GM10266 (cell line): ENCODE data around the gene MAN1C1.

Source experiments
- DNase-seq: peaks from one replicate; pipeline ENCODE4 v3.0.0; 2012; ENCODE audit errors: extremely low spot score
- TF ChIP-seq, protein P1 (sequence below): IDR thresholded peaks from 2 replicates; pipeline ENCODE4 v1.5.1; 2012; ENCODE audit warnings: mild to moderate bottlenecking, low read depth; ENCODE audit not compliant: control insufficient read depth, insufficient read depth; ENCODE audit errors: missing control alignments

Gene MAN1C1

DNA sequence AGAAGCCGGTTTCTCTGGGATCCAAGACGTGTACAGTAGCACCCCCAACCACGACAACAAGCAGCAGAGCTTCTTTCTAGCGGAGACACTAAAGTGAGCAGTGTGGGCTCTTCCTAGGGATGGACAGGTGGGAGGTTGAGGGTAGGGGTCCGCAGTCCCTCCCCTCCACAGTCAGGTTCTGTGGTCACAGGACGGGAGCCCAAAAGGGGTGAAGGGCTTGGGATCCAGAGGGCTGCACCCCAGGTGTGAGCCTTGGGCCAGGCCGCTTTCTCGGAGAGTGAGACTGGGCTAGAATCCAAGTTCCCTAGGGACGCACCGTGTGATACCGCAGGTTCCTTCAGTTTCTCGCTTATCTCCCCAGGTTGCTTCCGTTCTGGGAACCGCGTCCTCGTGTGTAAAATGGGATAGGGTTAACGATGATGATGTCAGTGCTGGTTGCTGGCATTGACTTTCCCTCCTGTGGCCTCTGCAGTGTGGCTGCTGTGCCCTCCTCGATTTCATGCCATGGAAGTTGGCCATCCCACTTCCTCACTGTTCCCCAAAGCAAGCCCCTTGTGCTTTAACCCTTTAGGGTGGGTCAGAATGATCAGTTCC is 166.1 kb downstream of the MAN1C1 start:
- no peak for DNase-seq
- TF ChIP-seq, protein P1, sequence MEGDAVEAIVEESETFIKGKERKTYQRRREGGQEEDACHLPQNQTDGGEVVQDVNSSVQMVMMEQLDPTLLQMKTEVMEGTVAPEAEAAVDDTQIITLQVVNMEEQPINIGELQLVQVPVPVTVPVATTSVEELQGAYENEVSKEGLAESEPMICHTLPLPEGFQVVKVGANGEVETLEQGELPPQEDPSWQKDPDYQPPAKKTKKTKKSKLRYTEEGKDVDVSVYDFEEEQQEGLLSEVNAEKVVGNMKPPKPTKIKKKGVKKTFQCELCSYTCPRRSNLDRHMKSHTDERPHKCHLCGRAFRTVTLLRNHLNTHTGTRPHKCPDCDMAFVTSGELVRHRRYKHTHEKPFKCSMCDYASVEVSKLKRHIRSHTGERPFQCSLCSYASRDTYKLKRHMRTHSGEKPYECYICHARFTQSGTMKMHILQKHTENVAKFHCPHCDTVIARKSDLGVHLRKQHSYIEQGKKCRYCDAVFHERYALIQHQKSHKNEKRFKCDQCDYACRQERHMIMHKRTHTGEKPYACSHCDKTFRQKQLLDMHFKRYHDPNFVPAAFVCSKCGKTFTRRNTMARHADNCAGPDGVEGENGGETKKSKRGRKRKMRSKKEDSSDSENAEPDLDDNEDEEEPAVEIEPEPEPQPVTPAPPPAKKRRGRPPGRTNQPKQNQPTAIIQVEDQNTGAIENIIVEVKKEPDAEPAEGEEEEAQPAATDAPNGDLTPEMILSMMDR, result no peak

- no peak for DNase-seq
Observed at GRCh38 chr1:25784575-25785051, 168.0 kb downstream of the MAN1C1 start.

GRCh38 chr1:25785333-25786067 is 168.9 kb downstream of the MAN1C1 start:
- TF ChIP-seq, protein P1, result no peak
- DNase-seq, result no peak

More at GRCh38 chr1:25784575-25785051, 168.0 kb downstream of the MAN1C1 start:
- TF ChIP-seq, protein P1, result no peak

- no peak for DNase-seq
- TF ChIP-seq, protein P1, result no peak
Observed at GRCh38 chr1:25786887-25787759, 170.5 kb downstream of the MAN1C1 start.

- TF ChIP-seq, protein P1, result no peak
- DNase-seq, result no peak
Observed at GRCh38 chr1:25787760-25788166, 171.2 kb downstream of the MAN1C1 start.

- DNase-seq, result no peak
- TF ChIP-seq, protein P1, result no peak
Observed at GRCh38 chr1:25790472-25790871, 173.9 kb downstream of the MAN1C1 start.
